Liver (tissue), 9 donors: ENCODE results near the gene ENAH. TPM values are rescaled to one million over a fixed set of nuclear protein-coding genes. Genes with fewer than 3 reads are reported as not detected.

ENCODE experiments used
- DNase-seq: peaks from one replicate; pipeline ENCODE4 v3.0.0-alpha.2; 2017; ENCODE audit warnings: low spot score
- H3K27ac ChIP-seq, 2 donors: one replicate each; pipeline ENCODE4 v1.7.0; 2013; ENCODE audit warnings: inconsistent platforms in 2 of 2, low read length in 2 of 2, control low read depth in 1 of 2, low read depth in 1 of 2, mild to moderate bottlenecking in 1 of 2
- H3K27me3 ChIP-seq, 4 donors: one replicate each; pipeline versions ENCODE4 v1.6.1 to v1.7.0; 2013; ENCODE audit warnings: low read length in 3 of 4, inconsistent platforms in 1 of 4, mild to moderate bottlenecking in 1 of 4, moderate library complexity in 1 of 4; ENCODE audit not compliant: control insufficient read depth in 4 of 4, insufficient read depth in 4 of 4
- H3K36me3 ChIP-seq, 4 donors: one replicate each; pipeline versions ENCODE4 v1.6.1 to v1.7.0; 2013; ENCODE audit warnings: low read length in 3 of 4, mild to moderate bottlenecking in 3 of 4, low read depth in 1 of 4, moderate library complexity in 1 of 4; ENCODE audit not compliant: control insufficient read depth in 4 of 4, insufficient read depth in 3 of 4
- H3K4me1 ChIP-seq, 4 donors: one replicate each; pipeline versions ENCODE4 v1.6.1 to v1.7.0; 2013; ENCODE audit warnings: low read length in 3 of 4, mild to moderate bottlenecking in 3 of 4, moderate library complexity in 1 of 4; ENCODE audit not compliant: control insufficient read depth in 4 of 4, insufficient read depth in 4 of 4
- H3K4me3 ChIP-seq, 3 donors: one replicate each; pipeline versions ENCODE4 v1.6.1 to v1.7.0; 2013; ENCODE audit warnings: low read length in 3 of 3, control low read depth in 1 of 3, low read depth in 1 of 3, mild to moderate bottlenecking in 1 of 3
- H3K9ac ChIP-seq, 2 donors: one replicate each; pipeline ENCODE4 v1.7.0; 2013; ENCODE audit warnings: low read length in 2 of 2, mild to moderate bottlenecking in 2 of 2, moderate library complexity in 2 of 2, control low read depth in 1 of 2, low read depth in 1 of 2
- H3K9me3 ChIP-seq, 4 donors: one replicate each; pipeline versions ENCODE4 v1.6.1 to v1.7.0; 2013; ENCODE audit warnings: low read length in 3 of 4; ENCODE audit not compliant: control insufficient read depth in 4 of 4
- ATF3 ChIP-seq: IDR thresholded peaks from 2 replicates; pipeline ENCODE4 v1.6.1; 2016; ENCODE audit warnings: antibody characterized with exemption
- CTCF ChIP-seq: fragments of 150-350 bp; IDR thresholded peaks from 2 replicates; pipeline ENCODE4 v1.5.1; 2017; ENCODE audit warnings: improper control_type of control experiment, low read depth, low read length; ENCODE audit not compliant: missing input control
- EGR1 ChIP-seq, 2 donors: IDR thresholded peaks; 2 replicates each; pipeline ENCODE4 v1.6.1; 2016 to 2018; ENCODE audit warnings: antibody characterized with exemption in 2 of 2, low read depth in 2 of 2
- FOXA1 ChIP-seq: IDR thresholded peaks from 2 replicates; pipeline ENCODE4 v1.6.1; 2016; ENCODE audit warnings: antibody characterized with exemption
- FOXA2 ChIP-seq: IDR thresholded peaks from 2 replicates; pipeline ENCODE4 v1.6.1; 2016; ENCODE audit warnings: antibody characterized with exemption
- GABPA ChIP-seq, 2 donors: IDR thresholded peaks in 1 of 2; conservative IDR thresholded peaks in 1 of 2; 2 replicates each; pipeline ENCODE4 v1.6.1; 2016; ENCODE audit warnings: antibody characterized with exemption in 2 of 2, mild to moderate bottlenecking in 1 of 2, moderate library complexity in 1 of 2
- HNF4A ChIP-seq, 2 donors: conservative IDR thresholded peaks; 2 replicates each; pipeline ENCODE4 v1.6.1; 2016; ENCODE audit warnings: antibody characterized with exemption in 2 of 2, mild to moderate bottlenecking in 2 of 2
- HNF4G ChIP-seq: IDR thresholded peaks from 2 replicates; pipeline ENCODE4 v1.6.1; 2016; ENCODE audit warnings: antibody characterized with exemption
- JUND ChIP-seq, 2 donors: IDR thresholded peaks; 2 replicates each; pipeline ENCODE4 v1.6.1; 2016; ENCODE audit warnings: antibody characterized with exemption in 2 of 2
- MAX ChIP-seq: IDR thresholded peaks from 2 replicates; pipeline ENCODE4 v1.6.1; 2016; ENCODE audit warnings: antibody characterized with exemption
- NR2F2 ChIP-seq: IDR thresholded peaks from 2 replicates; pipeline ENCODE4 v1.6.1; 2016; ENCODE audit warnings: antibody characterized with exemption
- RAD21 ChIP-seq, 2 donors: IDR thresholded peaks; 2 replicates each; pipeline ENCODE4 v1.6.1; 2016; ENCODE audit warnings: antibody characterized with exemption in 2 of 2, mild to moderate bottlenecking in 2 of 2
- RXRA ChIP-seq, 2 donors: IDR thresholded peaks; 2 replicates each; pipeline ENCODE4 v1.6.1; 2017 to 2018; ENCODE audit warnings: antibody characterized with exemption in 2 of 2, mild to moderate bottlenecking in 1 of 2
- SP1 ChIP-seq: IDR thresholded peaks from 2 replicates; pipeline ENCODE4 v1.6.1; 2018; ENCODE audit warnings: antibody characterized with exemption, mild to moderate bottlenecking
- TAF1 ChIP-seq: conservative IDR thresholded peaks from 2 replicates; pipeline ENCODE4 v1.6.1; 2016; ENCODE audit warnings: antibody characterized with exemption, mild to moderate bottlenecking
- YY1 ChIP-seq: IDR thresholded peaks from 2 replicates; pipeline ENCODE4 v1.6.1; 2016; ENCODE audit warnings: antibody characterized with exemption, mild to moderate bottlenecking
- WGBS: extraction: QIAGEN DNeasy Blood & Tissue Kit; methylation state at CpG from one replicate; pipeline ENCODE4 v1.1.7; 2013; 5-methylcytosine and 5-hydroxymethylcytosine counted together
- polyA plus RNA-seq, 2 donors: library from polyadenylated mRNA; stranded (reverse) in 1 of 2; unstranded in 1 of 2; fragments of 200-250 nt in 1 of 2; fragments of >200 nt in 1 of 2; fragmentation: Nextera tagmentation in 1 of 2; extraction: Ambion mirVana in 1 of 2; gene quantifications; one replicate each; pipeline versions ENCODE4 v1.2.1 to v1.2.3, GENCODE V29; 2013 to 2015
- total RNA-seq, 2 donors: library from RNA; depleted of rRNA; stranded (reverse); fragments of >200 nt; gene quantifications; one replicate each; pipeline ENCODE4 v1.2.3, GENCODE V29; 2014
- TF ChIP-seq, protein P1 (sequence below): IDR thresholded peaks from 2 replicates; pipeline ENCODE4 v1.6.1; 2016; ENCODE audit warnings: antibody characterized with exemption
- TF ChIP-seq, protein P2 (sequence below): IDR thresholded peaks from 2 replicates; pipeline ENCODE4 v1.6.1; 2016; ENCODE audit warnings: antibody characterized with exemption, mild to moderate bottlenecking
- donor health status: healthy.
- donor health status: healthy.
- donor health status: healthy.
- donor health status: healthy.
- donor health status: healthy.

Gene ENAH
- total and polyA plus RNA-seq, 4 donors: 2.8 to 8.4 (median 4.5) TPM

DNA sequence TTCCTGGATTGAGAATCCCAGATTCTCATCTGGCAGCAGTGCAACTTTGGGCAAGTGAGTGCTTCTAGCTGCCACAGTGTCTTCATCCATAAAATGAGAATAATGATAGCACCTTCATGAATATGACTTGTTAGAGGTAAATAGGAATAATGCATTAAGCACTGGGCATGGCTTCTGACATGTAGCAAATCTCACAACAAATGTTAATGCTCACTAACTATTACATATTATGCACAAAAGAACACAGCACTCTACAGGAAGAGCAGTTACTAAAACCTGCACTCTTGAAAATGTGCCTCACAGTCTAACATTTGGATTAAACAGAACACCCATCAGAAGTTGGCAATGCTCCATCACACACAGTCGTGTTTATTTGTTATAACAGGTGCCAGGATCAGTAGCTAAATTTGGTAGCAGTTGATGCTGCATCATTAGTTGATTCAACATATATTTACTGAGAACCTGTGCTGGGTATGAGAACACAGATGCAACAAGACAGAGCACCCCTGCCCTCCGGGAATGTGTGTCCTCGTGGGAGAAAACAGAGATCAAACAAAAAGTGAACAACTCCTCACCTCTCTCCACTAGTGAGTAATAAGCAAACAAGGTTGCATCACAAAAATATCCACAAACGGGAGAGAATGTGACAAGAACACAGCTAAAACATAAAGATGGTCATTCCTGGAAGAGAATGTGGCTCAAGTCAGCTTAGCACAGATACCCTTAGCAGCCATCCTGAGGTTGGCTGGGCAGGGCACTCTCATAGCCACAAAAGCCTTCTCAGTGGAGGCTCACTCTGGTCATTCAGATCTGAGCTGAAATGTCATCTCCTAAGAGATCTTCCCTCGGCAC, 198.9 kb downstream of the ENAH start:
- Histone ChIP-seq H3K4me3 (no peak overlapping the region), H3K27me3 (no peaks in the 10 kb centered on the region), H3K4me1 (peaks cover 3 to 19% (median 13%) of the 10 kb centered on the region in 4 donors), H3K9me3 (no peaks in the 10 kb centered on the region), H3K9ac (peak overlapping the region in 1 of 2 donors; percentile 36), H3K27ac (peak overlapping the region; percentile 45 to 63), H3K36me3 (no peaks in the 10 kb centered on the region)
- TF ChIP-seq CTCF: no peak
- peak; percentile 44 to 81 for TF ChIP-seq HNF4A (conservative IDR thresholded peaks at IDR 0.05)
- TF ChIP-seq, protein P1, sequence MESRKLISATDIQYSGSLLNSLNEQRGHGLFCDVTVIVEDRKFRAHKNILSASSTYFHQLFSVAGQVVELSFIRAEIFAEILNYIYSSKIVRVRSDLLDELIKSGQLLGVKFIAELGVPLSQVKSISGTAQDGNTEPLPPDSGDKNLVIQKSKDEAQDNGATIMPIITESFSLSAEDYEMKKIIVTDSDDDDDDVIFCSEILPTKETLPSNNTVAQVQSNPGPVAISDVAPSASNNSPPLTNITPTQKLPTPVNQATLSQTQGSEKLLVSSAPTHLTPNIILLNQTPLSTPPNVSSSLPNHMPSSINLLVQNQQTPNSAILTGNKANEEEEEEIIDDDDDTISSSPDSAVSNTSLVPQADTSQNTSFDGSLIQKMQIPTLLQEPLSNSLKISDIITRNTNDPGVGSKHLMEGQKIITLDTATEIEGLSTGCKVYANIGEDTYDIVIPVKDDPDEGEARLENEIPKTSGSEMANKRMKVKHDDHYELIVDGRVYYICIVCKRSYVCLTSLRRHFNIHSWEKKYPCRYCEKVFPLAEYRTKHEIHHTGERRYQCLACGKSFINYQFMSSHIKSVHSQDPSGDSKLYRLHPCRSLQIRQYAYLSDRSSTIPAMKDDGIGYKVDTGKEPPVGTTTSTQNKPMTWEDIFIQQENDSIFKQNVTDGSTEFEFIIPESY: peak; percentile 87
- peak; percentile 75 for TF ChIP-seq YY1
- TF ChIP-seq NR2F2: no peak
- TF ChIP-seq MAX: peak; percentile 74
- peak; percentile 50 to 90 for TF ChIP-seq RXRA (IDR thresholded peaks at IDR 0.05)
- TF ChIP-seq, protein P2, sequence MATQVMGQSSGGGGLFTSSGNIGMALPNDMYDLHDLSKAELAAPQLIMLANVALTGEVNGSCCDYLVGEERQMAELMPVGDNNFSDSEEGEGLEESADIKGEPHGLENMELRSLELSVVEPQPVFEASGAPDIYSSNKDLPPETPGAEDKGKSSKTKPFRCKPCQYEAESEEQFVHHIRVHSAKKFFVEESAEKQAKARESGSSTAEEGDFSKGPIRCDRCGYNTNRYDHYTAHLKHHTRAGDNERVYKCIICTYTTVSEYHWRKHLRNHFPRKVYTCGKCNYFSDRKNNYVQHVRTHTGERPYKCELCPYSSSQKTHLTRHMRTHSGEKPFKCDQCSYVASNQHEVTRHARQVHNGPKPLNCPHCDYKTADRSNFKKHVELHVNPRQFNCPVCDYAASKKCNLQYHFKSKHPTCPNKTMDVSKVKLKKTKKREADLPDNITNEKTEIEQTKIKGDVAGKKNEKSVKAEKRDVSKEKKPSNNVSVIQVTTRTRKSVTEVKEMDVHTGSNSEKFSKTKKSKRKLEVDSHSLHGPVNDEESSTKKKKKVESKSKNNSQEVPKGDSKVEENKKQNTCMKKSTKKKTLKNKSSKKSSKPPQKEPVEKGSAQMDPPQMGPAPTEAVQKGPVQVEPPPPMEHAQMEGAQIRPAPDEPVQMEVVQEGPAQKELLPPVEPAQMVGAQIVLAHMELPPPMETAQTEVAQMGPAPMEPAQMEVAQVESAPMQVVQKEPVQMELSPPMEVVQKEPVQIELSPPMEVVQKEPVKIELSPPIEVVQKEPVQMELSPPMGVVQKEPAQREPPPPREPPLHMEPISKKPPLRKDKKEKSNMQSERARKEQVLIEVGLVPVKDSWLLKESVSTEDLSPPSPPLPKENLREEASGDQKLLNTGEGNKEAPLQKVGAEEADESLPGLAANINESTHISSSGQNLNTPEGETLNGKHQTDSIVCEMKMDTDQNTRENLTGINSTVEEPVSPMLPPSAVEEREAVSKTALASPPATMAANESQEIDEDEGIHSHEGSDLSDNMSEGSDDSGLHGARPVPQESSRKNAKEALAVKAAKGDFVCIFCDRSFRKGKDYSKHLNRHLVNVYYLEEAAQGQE: peak; percentile 68
- peak; percentile 26 to 45 for TF ChIP-seq RAD21 (IDR thresholded peaks at IDR 0.05)
- TF ChIP-seq EGR1 (IDR thresholded peaks at IDR 0.05; ENCODE audit: low read depth in 2 of 2): peak in 1 of 2 donors; percentile 62
- peak in 1 of 2 donors; percentile 38 for TF ChIP-seq GABPA (IDR thresholded peaks at IDR 0.05 in 1 of 2, conservative IDR thresholded peaks at IDR 0.05 in 1 of 2)
- TF ChIP-seq TAF1: no peak
- TF ChIP-seq ATF3: peak; percentile 84
- peak in 1 of 2 donors; percentile 67 for TF ChIP-seq JUND (IDR thresholded peaks at IDR 0.05)
- TF ChIP-seq SP1: no peak
- TF ChIP-seq HNF4G: peak; percentile 12
- TF ChIP-seq FOXA2: peak; percentile 91
- peak; percentile 88 for TF ChIP-seq FOXA1
- 30% methylated on average over 5 of the region's 5 CpGs for WGBS
- no peak for DNase-seq
